ENCODE results near the gene TIMMDC1. TPM values are rescaled to one million over a fixed set of nuclear protein-coding genes. Genes with fewer than 3 reads are reported as not detected.

The TIMMDC1 gene
- total RNA-seq, 1 experiment from 2014 or later = 121 TPM

GRCh38 chr3:119542168-119542767 is 43.9 kb downstream of the TIMMDC1 start (continued):
- TF ChIP-seq SP1 (IDR thresholded peaks at IDR 0.05; ENCODE audit: low read depth) (no peak), POLR2AphosphoS5 (IDR thresholded peaks at IDR 0.05; ENCODE audit: low read depth, low read length) (no peak)

- Histone ChIP-seq H3K9me3 (ENCODE audit: control insufficient read depth in 1 of 2, insufficient read depth in 1 of 2, low read depth in 1 of 2, low read length in 2 of 2) (no peaks in the 10 kb centered on the region), H3K4me3 (replicated peaks in 1 of 2; ENCODE audit: low read depth in 1 of 2, low read length in 2 of 2) (no peak overlapping the region), H3K4me1 (ENCODE audit: control insufficient read depth in 1 of 2, insufficient read depth in 2 of 2, low read length in 2 of 2) (no peaks in the 10 kb centered on the region), H3K4me2 (ENCODE audit: low read length) (no peak overlapping the region), H3K79me2 (ENCODE audit: insufficient read depth, low read length) (no peaks in the 10 kb centered on the region), H3K9ac (ENCODE audit: low read length) (no peak overlapping the region), H2AFZ (ENCODE audit: low read depth, low read length, poor library complexity, severe bottlenecking) (no peak overlapping the region), H4K20me1 (ENCODE audit: insufficient read depth) (no peaks in the 10 kb centered on the region), H3K36me3 (ENCODE audit: control insufficient read depth in 1 of 2, insufficient read depth in 2 of 2, low read length in 2 of 2) (no peaks in the 10 kb centered on the region), H3K27ac (ENCODE audit: low read depth, low read length) (no peak overlapping the region), H3K27me3 (ENCODE audit: insufficient read depth, low read length) (no peaks in the 10 kb centered on the region), H3K9me2 (ENCODE audit: insufficient read depth) (no peaks in the 10 kb centered on the region)
- TF ChIP-seq REST (IDR thresholded peaks at IDR 0.05; ENCODE audit: low read depth) (no peak), EGR1 (IDR thresholded peaks at IDR 0.05; ENCODE audit: low read depth) (no peak), YY1 (IDR thresholded peaks at IDR 0.05; ENCODE audit: extremely low read depth, insufficient replicate concordance, low read depth, low read length) (no peak), RAD21 (IDR thresholded peaks at IDR 0.05; ENCODE audit: low read depth) (no peak), SRF (IDR thresholded peaks at IDR 0.05; ENCODE audit: low read depth) (no peak), CTCF (IDR thresholded peaks at IDR 0.05 in 2 of 3, conservative IDR thresholded peaks at IDR 0.05 in 1 of 3; ENCODE audit: borderline replicate concordance in 1 of 3, insufficient read depth in 1 of 3, low read depth in 2 of 3, low read length in 2 of 3) (no peak), TCF7L2 (IDR thresholded peaks at IDR 0.05; ENCODE audit: borderline replicate concordance, extremely low read depth, insufficient read depth, insufficient read length) (no peak), ZFX (IDR thresholded peaks at IDR 0.05) (no peak), ZNF274 (IDR thresholded peaks at IDR 0.05; ENCODE audit: low read depth, low read length) (no peak), CBX3 (IDR thresholded peaks at IDR 0.05; ENCODE audit: low read depth) (no peak), ATF3 (IDR thresholded peaks at IDR 0.05) (no peak), ELF1 (IDR thresholded peaks at IDR 0.05; ENCODE audit: borderline replicate concordance, low read depth) (no peak), SIN3A (IDR thresholded peaks at IDR 0.05; ENCODE audit: low read depth) (no peak), POLR2AphosphoS5 (IDR thresholded peaks at IDR 0.05; ENCODE audit: low read depth, low read length) (no peak)
- POLR2A ChIA-PET = no interaction called here
- BruUV-seq (replicated peaks) = no TSS peak
- RAD21 ChIA-PET (ENCODE audit: low non-redundant PET in 1 of 2, low total read pairs in 2 of 2, uncharacterized antibody in 2 of 2, unreplicated experiment in 2 of 2) = no interaction called here
- CTCF ChIA-PET = no interaction called here
- intact Hi-C loops (cut with micrococcal nuclease) = no loop called here
- ATAC-seq = no peak
- DNase-seq (ENCODE audit: low read depth, low spot score) = no peak
These were observed 44.8 kb downstream of the TIMMDC1 start for GRCh38 chr3:119543147-119543546.
